ENCODE data around the gene STN1. TPM values are rescaled to one million over a fixed set of nuclear protein-coding genes. Genes with fewer than 3 reads are reported as not detected.

Gene STN1
- 33.4 and 35.7 TPM in 2 replicates for total RNA-seq

GRCh38 chr10:103918053-103918846 is at the start of gene STN1:
TSS of gene STN1 (minus strand) at chr10:103918184. CDS start at chr10:103917594, 590 bp downstream.

GRCh38 chr10:103966671-103967447 is 48.9 kb upstream of the STN1 start, which contains the start of gene SLK:
TSS of gene SLK (plus strand) at chr10:103967140. CDS start at chr10:103967746, 606 bp downstream.

GRCh38 chr10:103855424-103855823 is 62.6 kb downstream of the STN1 start, which contains the start of gene SH3PXD2A:
TSS of gene SH3PXD2A (minus strand) at chr10:103855576. CDS start at chr10:103855266, 310 bp downstream.

Other genes starting within 250 kb of the STN1 start
- 2.9 and 3.2 TPM in 2 replicates for gene SH3PXD2A, start 62.6 kb downstream of the STN1 start, total RNA-seq
- 50.3 and 71.9 TPM in 2 replicates for gene SLK, start 49.0 kb upstream of the STN1 start, total RNA-seq
- 0.49 and 0.88 TPM in 2 replicates for gene COL17A1, start 167.7 kb upstream of the STN1 start, total RNA-seq
- gene SFR1, start 204.0 kb upstream of the STN1 start, total RNA-seq, result 5.0 and 6.0 TPM in 2 replicates